GM23338 (cell line): ENCODE results near the gene PSMA5.

Source experiments
- CREB1 ChIP-seq: fragments of 250-450 bp; sonication (Bioruptor Pico); IDR thresholded peaks from 2 replicates; pipeline ENCODE4 v1.5.0; 2020; ENCODE audit warnings: low read depth, mild to moderate bottlenecking, moderate library complexity
- CTCF ChIP-seq, 2 experiments: fragments of 200-600 bp in 1 of 2; sonication (generic) in 1 of 2; conservative IDR thresholded peaks; 2 replicates each; pipeline versions ENCODE4 v1.5.1 to v1.6.1; 2016 to 2017; ENCODE audit warnings: antibody characterized with exemption in 2 of 2, low read depth in 2 of 2, mild to moderate bottlenecking in 2 of 2, moderate library complexity in 1 of 2
- EZH2 ChIP-seq: fragments of 200-600 bp; sonication (generic); IDR thresholded peaks from one replicate; pipeline ENCODE4 v1.8.0; 2017; ENCODE audit warnings: antibody characterized with exemption, mild to moderate bottlenecking, low read depth; ENCODE audit not compliant: unreplicated experiment
- EZH2phosphoT487 ChIP-seq: fragments of 200-600 bp; sonication (generic); IDR thresholded peaks from one replicate; pipeline ENCODE4 v1.8.1; 2018; ENCODE audit warnings: antibody characterized with exemption; ENCODE audit not compliant: unreplicated experiment
- POLR2AphosphoS5 ChIP-seq: IDR thresholded peaks from 2 replicates; pipeline ENCODE4 v1.6.1; 2016; ENCODE audit warnings: antibody characterized with exemption, low read depth
- STAT1 ChIP-seq: IDR thresholded peaks from one replicate; pipeline ENCODE4 v1.6.1; 2016; ENCODE audit warnings: antibody characterized with exemption; ENCODE audit not compliant: unreplicated experiment
- ZNF331 ChIP-seq: fragments of 250-450 bp; sonication (Bioruptor Pico); IDR thresholded peaks from 2 replicates; pipeline ENCODE4 v1.5.0; 2020; ENCODE audit warnings: low read depth, mild to moderate bottlenecking, moderate library complexity
- TF ChIP-seq, protein P1 (sequence below): IDR thresholded peaks from one replicate; pipeline ENCODE4 v1.6.1; 2018; ENCODE audit warnings: antibody characterized with exemption; ENCODE audit not compliant: unreplicated experiment
- TF ChIP-seq, protein P2 (sequence below): IDR thresholded peaks from 2 replicates; pipeline ENCODE4 v1.6.1; 2016; ENCODE audit warnings: antibody characterized with exemption

GRCh38 chr1:109412551-109412950 lies 13.7 kb downstream of the PSMA5 start:
- TF ChIP-seq CTCF (conservative IDR thresholded peaks at IDR 0.05; ENCODE audit: low read depth in 2 of 2) = no peak
- TF ChIP-seq, protein P1, sequence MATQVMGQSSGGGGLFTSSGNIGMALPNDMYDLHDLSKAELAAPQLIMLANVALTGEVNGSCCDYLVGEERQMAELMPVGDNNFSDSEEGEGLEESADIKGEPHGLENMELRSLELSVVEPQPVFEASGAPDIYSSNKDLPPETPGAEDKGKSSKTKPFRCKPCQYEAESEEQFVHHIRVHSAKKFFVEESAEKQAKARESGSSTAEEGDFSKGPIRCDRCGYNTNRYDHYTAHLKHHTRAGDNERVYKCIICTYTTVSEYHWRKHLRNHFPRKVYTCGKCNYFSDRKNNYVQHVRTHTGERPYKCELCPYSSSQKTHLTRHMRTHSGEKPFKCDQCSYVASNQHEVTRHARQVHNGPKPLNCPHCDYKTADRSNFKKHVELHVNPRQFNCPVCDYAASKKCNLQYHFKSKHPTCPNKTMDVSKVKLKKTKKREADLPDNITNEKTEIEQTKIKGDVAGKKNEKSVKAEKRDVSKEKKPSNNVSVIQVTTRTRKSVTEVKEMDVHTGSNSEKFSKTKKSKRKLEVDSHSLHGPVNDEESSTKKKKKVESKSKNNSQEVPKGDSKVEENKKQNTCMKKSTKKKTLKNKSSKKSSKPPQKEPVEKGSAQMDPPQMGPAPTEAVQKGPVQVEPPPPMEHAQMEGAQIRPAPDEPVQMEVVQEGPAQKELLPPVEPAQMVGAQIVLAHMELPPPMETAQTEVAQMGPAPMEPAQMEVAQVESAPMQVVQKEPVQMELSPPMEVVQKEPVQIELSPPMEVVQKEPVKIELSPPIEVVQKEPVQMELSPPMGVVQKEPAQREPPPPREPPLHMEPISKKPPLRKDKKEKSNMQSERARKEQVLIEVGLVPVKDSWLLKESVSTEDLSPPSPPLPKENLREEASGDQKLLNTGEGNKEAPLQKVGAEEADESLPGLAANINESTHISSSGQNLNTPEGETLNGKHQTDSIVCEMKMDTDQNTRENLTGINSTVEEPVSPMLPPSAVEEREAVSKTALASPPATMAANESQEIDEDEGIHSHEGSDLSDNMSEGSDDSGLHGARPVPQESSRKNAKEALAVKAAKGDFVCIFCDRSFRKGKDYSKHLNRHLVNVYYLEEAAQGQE = no peak
- TF ChIP-seq CREB1 = no peak
- TF ChIP-seq EZH2phosphoT487 = no peak
- TF ChIP-seq EZH2 = no peak
- TF ChIP-seq STAT1 = no peak
- TF ChIP-seq ZNF331 = no peak
- no peak for TF ChIP-seq POLR2AphosphoS5
- TF ChIP-seq, protein P2, sequence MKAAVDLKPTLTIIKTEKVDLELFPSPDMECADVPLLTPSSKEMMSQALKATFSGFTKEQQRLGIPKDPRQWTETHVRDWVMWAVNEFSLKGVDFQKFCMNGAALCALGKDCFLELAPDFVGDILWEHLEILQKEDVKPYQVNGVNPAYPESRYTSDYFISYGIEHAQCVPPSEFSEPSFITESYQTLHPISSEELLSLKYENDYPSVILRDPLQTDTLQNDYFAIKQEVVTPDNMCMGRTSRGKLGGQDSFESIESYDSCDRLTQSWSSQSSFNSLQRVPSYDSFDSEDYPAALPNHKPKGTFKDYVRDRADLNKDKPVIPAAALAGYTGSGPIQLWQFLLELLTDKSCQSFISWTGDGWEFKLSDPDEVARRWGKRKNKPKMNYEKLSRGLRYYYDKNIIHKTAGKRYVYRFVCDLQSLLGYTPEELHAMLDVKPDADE = no peak
